ENCODE results near the gene IFIT1B.
A peak's percentile ranks its signal among the peaks of the same experiment; 100 is the strongest.

The IFIT1B gene

GRCh38 chr10:89414879-89415821 is 37.3 kb downstream of the IFIT1B start (continued):
- no peak for TF ChIP-seq ZNF843 (tag by site-specific recombination; IDR thresholded peaks at IDR 0.05)
- TF ChIP-seq SCRT1 (tag by site-specific recombination; IDR thresholded peaks at IDR 0.05; ENCODE audit: borderline replicate concordance), result no peak
- peak; percentile 87 for TF ChIP-seq ZBTB26 (tag by site-specific recombination; optimal IDR thresholded peaks at IDR 0.05)
- TF ChIP-seq, protein P1, sequence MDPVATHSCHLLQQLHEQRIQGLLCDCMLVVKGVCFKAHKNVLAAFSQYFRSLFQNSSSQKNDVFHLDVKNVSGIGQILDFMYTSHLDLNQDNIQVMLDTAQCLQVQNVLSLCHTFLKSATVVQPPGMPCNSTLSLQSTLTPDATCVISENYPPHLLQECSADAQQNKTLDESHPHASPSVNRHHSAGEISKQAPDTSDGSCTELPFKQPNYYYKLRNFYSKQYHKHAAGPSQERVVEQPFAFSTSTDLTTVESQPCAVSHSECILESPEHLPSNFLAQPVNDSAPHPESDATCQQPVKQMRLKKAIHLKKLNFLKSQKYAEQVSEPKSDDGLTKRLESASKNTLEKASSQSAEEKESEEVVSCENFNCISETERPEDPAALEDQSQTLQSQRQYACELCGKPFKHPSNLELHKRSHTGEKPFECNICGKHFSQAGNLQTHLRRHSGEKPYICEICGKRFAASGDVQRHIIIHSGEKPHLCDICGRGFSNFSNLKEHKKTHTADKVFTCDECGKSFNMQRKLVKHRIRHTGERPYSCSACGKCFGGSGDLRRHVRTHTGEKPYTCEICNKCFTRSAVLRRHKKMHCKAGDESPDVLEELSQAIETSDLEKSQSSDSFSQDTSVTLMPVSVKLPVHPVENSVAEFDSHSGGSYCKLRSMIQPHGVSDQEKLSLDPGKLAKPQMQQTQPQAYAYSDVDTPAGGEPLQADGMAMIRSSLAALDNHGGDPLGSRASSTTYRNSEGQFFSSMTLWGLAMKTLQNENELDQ (tag by site-specific recombination; IDR thresholded peaks at IDR 0.05; ENCODE audit: low read depth), result no peak
- no peak for TF ChIP-seq ZNF280C (tag by site-specific recombination; IDR thresholded peaks at IDR 0.05)
- no peak for TF ChIP-seq ZFP69B (tag by site-specific recombination; IDR thresholded peaks at IDR 0.05)
- TF ChIP-seq MZF1 (tag by site-specific recombination; IDR thresholded peaks at IDR 0.05; ENCODE audit: borderline replicate concordance), result no peak
- TF ChIP-seq ZFP37 (tag by site-specific recombination; IDR thresholded peaks at IDR 0.05), result peak; percentile 90; the same call in 1 of the 2 replicates
- TF ChIP-seq ZNF701 (tag by site-specific recombination; IDR thresholded peaks at IDR 0.05), result no peak
- peak; percentile 49; the same call in 1 of the 2 replicates for TF ChIP-seq KLF7 (tag by site-specific recombination; IDR thresholded peaks at IDR 0.05; ENCODE audit: borderline replicate concordance)
- TF ChIP-seq ZNF514 (tag by site-specific recombination; IDR thresholded peaks at IDR 0.05), result no peak
- TF ChIP-seq ZNF518A (tag by site-specific recombination; conservative IDR thresholded peaks at IDR 0.05; ENCODE audit: low read depth), result no peak
- TF ChIP-seq KLF17 (tag by site-specific recombination; IDR thresholded peaks at IDR 0.05), result no peak
- TF ChIP-seq SCRT2 (tag by site-specific recombination; IDR thresholded peaks at IDR 0.05), result no peak
- peak; percentile 35; the same call in 1 of the 2 replicates for TF ChIP-seq ZNF76 (tag by site-specific recombination; IDR thresholded peaks at IDR 0.05; ENCODE audit: borderline replicate concordance, low read depth)
- TF ChIP-seq ZFP3 (tag by site-specific recombination; IDR thresholded peaks at IDR 0.05; ENCODE audit: low read depth), result no peak
- TF ChIP-seq ZNF394 (tag by site-specific recombination; IDR thresholded peaks at IDR 0.05; ENCODE audit: borderline replicate concordance), result no peak
- no peak for TF ChIP-seq ZNF433 (tag by site-specific recombination; IDR thresholded peaks at IDR 0.05; ENCODE audit: low read depth)
- no peak for TF ChIP-seq ZNF530 (tag by site-specific recombination; IDR thresholded peaks at IDR 0.05; ENCODE audit: low read depth)
- no peak for TF ChIP-seq BCL11A (tag by site-specific recombination; IDR thresholded peaks at IDR 0.05; ENCODE audit: low read depth)
- no peak for TF ChIP-seq ZSCAN16 (tag by site-specific recombination; IDR thresholded peaks at IDR 0.05)
- no peak for TF ChIP-seq ZNF23 (tag by site-specific recombination; IDR thresholded peaks at IDR 0.05; ENCODE audit: borderline replicate concordance)
- TF ChIP-seq, protein P2, sequence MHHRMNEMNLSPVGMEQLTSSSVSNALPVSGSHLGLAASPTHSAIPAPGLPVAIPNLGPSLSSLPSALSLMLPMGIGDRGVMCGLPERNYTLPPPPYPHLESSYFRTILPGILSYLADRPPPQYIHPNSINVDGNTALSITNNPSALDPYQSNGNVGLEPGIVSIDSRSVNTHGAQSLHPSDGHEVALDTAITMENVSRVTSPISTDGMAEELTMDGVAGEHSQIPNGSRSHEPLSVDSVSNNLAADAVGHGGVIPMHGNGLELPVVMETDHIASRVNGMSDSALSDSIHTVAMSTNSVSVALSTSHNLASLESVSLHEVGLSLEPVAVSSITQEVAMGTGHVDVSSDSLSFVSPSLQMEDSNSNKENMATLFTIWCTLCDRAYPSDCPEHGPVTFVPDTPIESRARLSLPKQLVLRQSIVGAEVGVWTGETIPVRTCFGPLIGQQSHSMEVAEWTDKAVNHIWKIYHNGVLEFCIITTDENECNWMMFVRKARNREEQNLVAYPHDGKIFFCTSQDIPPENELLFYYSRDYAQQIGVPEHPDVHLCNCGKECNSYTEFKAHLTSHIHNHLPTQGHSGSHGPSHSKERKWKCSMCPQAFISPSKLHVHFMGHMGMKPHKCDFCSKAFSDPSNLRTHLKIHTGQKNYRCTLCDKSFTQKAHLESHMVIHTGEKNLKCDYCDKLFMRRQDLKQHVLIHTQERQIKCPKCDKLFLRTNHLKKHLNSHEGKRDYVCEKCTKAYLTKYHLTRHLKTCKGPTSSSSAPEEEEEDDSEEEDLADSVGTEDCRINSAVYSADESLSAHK (tag by site-specific recombination; IDR thresholded peaks at IDR 0.05), result no peak
- TF ChIP-seq ZBTB8A (tag by site-specific recombination; IDR thresholded peaks at IDR 0.05), result peak; percentile 73
